ENCODE data around the gene SIX1.

DNA sequence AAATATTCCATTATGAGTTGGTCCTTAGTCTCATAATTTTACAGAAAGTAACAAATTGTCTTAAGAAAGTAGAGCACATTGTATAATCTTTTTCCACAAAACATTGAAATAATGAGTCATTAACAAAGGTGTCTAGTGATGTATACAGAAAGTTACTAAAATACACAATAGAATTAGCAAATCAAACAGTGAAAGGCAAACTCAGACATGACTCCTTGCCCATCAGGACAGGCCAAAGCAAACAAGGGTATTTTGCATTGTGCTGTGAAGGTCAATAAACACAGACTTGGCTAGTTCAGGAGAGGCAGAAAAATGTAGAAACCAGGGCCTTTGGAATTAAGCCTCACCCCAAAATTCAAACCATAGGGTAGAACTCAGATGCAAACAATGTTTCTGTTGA lies 37.6 kb upstream of the SIX1 start:
- TF ChIP-seq, protein P1, sequence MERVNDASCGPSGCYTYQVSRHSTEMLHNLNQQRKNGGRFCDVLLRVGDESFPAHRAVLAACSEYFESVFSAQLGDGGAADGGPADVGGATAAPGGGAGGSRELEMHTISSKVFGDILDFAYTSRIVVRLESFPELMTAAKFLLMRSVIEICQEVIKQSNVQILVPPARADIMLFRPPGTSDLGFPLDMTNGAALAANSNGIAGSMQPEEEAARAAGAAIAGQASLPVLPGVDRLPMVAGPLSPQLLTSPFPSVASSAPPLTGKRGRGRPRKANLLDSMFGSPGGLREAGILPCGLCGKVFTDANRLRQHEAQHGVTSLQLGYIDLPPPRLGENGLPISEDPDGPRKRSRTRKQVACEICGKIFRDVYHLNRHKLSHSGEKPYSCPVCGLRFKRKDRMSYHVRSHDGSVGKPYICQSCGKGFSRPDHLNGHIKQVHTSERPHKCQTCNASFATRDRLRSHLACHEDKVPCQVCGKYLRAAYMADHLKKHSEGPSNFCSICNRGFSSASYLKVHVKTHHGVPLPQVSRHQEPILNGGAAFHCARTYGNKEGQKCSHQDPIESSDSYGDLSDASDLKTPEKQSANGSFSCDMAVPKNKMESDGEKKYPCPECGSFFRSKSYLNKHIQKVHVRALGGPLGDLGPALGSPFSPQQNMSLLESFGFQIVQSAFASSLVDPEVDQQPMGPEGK (CRISPR knock-in tag; IDR thresholded peaks at IDR 0.05; ENCODE audit: borderline replicate concordance): no peak
- TF ChIP-seq TCF4 (CRISPR knock-in tag; IDR thresholded peaks at IDR 0.05; ENCODE audit: borderline replicate concordance) (no peak), ZNF565 (CRISPR knock-in tag; conservative IDR thresholded peaks at IDR 0.05; ENCODE audit: low read depth) (no peak), ZNF70 (CRISPR knock-in tag; IDR thresholded peaks at IDR 0.05) (no peak), RARB (CRISPR knock-in tag; IDR thresholded peaks at IDR 0.05) (no peak), ZFP3 (CRISPR knock-in tag; IDR thresholded peaks at IDR 0.05) (no peak), OSR1 (CRISPR knock-in tag; IDR thresholded peaks at IDR 0.05) (no peak), ZFP30 (CRISPR knock-in tag; IDR thresholded peaks at IDR 0.05) (no peak), ZNF8 (CRISPR knock-in tag; IDR thresholded peaks at IDR 0.05) (no peak)
- TF ChIP-seq, protein P2, sequence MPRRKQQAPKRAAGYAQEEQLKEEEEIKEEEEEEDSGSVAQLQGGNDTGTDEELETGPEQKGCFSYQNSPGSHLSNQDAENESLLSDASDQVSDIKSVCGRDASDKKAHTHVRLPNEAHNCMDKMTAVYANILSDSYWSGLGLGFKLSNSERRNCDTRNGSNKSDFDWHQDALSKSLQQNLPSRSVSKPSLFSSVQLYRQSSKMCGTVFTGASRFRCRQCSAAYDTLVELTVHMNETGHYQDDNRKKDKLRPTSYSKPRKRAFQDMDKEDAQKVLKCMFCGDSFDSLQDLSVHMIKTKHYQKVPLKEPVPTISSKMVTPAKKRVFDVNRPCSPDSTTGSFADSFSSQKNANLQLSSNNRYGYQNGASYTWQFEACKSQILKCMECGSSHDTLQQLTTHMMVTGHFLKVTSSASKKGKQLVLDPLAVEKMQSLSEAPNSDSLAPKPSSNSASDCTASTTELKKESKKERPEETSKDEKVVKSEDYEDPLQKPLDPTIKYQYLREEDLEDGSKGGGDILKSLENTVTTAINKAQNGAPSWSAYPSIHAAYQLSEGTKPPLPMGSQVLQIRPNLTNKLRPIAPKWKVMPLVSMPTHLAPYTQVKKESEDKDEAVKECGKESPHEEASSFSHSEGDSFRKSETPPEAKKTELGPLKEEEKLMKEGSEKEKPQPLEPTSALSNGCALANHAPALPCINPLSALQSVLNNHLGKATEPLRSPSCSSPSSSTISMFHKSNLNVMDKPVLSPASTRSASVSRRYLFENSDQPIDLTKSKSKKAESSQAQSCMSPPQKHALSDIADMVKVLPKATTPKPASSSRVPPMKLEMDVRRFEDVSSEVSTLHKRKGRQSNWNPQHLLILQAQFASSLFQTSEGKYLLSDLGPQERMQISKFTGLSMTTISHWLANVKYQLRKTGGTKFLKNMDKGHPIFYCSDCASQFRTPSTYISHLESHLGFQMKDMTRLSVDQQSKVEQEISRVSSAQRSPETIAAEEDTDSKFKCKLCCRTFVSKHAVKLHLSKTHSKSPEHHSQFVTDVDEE (CRISPR knock-in tag; IDR thresholded peaks at IDR 0.05): no peak

Data from SK-N-SH treated with all-trans-retinoic acid at 6 μM for 48 hours (cell line).